Embryonic facial prominence (tissue), 1 donor: ENCODE data around the gene TBX21.

Source experiments
- DNase-seq: peaks from one replicate; pipeline ENCODE4 v3.0.0-alpha.2; 2016; ENCODE audit errors: extremely low spot score

The TBX21 gene

DNA sequence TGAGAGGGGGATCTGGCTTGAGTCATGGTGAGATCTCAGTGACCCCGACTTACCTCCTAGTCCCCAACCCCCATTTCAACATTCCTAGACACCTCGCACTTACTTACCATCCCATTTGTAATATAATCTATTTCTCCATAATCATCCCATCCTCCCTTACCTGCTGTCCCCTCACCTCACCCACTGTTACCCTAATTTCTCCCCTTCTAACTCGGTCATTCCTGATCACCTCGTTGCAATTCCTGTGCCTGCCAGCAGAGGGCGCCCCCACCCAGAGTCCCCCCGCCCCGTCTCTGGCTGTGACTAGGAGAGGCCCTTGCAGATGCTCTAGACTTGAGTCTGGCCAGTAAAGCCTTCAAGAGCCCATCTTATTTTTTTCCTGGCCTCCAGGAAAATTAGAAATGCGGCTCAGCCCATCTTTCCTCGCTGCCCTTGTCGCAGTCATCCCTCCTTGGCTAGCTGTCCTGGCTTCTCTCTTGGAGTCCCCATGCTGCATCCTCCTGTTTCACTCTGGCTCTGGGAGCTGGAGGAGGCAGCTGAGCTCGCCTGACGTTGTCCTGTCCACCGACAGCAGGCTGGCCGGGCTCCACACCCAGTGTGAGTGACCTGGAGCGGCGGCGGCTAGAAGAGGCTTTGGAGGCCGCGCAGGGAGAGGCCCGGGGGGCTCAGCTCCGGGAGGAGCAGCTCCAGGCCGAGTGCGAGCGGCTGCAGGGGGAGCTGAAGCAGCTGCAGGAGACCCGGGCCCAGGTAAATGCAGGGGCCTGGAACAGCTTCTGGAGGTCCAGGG, 34.1 kb upstream of the TBX21 start:
- DNase-seq: no peak

DNA sequence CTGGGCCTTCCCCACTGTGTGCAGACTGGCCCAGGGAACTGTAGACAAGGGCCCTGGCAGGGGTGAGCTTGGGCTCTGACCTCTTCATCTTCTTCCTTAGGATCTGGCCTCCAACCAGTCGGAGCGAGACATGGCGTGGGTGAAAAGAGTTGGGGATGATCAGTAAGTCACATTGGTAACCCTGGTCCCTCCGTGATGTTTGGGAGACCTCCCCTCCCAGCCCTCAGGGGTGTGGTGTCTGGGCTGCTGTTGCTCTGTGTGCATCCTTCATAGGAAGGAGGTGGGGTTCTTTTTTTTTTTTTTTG, 33.5 kb upstream of the TBX21 start:
- no peak for DNase-seq

DNA sequence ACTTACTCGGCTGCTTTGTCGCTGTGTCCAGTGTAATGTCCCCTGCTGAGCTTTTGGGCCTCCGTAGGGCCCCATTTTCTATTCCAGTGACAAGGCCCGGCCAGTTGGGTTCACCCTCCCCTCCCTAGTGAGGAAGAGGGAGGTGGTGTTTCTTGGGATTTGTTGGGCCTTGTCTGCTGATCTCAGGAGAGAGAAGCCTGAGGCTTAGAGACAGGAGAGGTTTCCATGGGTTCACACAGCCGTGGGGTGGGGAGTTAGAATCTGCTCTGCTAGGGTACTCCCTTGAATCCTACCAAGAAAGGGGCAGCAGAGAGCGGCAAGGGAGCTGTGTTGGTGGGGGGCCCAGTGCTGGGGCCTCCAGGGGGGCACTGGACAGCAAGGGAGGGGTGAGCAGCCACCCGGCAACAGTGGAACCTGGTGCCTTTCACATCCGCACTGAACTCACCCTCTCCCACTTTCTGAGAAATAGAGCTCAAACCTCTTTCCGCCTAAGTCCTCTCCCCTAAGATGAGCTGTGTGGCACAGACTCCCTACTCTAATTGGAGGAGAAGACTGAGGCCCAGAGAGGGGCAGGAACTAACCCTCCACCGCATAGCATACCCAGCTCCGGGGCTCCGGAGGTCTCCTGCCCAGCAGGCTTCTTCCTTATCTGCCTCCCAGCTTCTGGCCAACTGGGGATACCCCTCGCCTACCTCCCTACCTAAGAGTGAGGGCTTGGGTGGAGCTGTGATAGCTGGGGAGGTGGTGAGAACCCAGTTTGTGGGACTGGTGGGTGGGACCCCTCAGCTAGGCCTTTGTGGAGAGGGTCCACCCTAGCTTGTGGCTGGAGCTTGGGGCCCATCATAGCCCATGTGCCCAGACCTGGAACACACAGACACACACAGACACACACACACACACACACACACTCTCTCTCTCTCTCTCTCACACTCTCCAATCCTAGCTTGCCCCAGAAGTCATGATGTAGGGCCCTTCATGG, 32.3 kb upstream of the TBX21 start:
- no peak for DNase-seq

DNA sequence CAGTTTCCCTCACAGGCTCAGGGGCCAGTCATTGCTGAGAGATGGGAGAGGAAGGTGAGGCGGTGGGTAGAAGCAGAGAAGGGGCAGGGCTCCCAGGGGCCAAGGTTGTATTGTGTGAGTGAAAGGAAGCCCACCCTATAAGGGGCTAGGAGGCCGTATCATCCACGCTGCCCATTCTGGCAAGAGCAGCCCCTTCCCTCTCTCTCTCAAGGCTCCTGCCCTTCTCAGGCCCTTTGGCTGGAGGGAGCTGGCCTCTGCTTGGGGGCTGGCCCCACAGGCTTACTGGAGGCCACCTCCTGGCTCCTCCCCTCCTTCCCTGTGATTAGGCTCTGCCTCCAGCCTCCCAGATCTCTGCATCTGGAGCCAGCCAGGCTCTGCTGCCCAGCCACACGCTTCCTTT, 31.4 kb upstream of the TBX21 start:
- no peak for DNase-seq

DNA sequence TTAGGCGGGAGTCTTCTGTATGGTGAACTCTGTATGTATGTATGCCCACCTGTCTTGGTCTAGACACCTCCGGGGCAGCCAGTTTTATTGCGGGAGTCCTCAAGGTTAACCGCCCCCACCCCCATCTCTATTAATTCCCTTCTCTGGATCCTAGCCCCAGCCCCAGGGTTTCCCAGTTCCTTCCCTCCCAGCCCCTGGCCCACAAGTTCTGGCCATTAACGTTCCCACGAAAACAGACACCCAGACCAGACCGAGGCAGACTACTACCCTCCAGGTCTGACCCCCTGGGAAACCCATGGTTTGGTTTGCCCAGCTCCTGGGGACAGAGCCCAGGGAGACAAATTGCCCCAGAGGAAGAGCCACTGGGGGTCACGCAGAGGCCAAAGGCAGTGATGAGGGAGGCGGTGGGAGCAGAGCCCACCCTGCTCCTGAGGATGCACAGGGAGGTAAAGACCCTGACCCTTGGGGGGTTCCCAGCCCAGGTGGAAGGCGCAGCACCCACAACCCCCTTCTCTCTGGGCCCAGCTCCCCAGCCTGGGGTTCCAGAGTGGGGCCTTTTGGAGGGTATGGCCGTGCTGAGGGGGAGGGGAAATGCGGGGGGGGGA, 30.5 kb upstream of the TBX21 start:
- DNase-seq: no peak

DNA sequence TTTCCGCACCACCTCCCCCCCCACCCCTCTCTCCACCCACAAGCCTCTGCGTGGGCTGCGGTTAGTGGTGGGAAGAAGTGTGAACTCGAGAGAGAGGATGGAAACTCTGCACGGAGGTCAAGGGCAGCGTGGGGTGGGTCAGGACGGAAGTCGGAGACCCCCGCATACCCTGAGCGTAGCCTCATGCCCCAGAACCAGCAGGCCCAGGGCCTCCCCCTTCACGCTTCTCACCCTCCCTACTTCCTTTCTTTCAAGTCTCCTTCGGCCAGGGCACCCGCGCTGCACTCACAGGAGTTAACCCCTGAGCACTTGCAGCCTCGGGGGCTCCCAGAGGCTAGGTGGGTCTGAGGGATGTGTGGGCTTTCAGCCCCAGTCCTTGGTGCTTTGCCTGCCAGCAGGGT, 29.8 kb upstream of the TBX21 start:
- DNase-seq: no peak

DNA sequence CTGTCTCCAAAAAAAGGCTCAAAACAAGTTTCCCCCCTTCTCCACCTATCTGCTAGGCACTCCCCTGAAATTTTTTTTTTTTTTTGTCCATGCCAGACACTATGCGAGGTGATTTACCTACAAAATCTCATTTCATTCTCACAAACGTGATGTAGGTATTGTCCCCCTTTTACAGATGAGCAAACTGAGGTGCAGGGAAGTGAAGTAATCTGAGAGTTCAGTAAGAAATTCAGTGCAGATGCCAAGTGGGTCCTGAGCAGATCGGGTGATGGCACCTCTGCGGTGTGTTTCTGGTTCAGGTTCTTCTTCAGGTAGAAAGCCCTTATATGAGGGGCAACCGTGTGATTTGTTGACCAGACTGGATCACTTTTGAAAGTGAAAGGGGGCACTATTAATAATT, 29.4 kb upstream of the TBX21 start:
- no peak for DNase-seq

DNA sequence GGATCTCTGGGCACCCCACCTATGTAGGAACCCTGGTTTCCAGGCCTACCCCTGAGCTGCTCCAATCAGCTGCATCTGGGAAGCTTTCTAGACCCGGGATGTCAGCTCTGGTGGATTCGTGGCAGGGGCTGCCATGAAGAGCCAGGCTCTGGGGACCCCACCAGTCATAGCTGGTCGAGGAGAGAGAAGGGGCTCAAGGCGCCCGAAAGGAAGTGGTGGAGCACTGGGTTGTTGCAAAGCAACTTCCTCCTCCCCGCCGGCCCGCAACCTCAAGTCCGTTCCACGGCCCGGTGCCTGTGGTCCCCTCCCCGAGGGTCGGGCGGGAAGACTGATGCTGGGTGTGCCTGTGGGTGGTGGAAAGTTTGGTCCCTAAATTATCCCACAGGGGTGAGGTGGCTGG, 28.9 kb upstream of the TBX21 start:
- no peak for DNase-seq

DNA sequence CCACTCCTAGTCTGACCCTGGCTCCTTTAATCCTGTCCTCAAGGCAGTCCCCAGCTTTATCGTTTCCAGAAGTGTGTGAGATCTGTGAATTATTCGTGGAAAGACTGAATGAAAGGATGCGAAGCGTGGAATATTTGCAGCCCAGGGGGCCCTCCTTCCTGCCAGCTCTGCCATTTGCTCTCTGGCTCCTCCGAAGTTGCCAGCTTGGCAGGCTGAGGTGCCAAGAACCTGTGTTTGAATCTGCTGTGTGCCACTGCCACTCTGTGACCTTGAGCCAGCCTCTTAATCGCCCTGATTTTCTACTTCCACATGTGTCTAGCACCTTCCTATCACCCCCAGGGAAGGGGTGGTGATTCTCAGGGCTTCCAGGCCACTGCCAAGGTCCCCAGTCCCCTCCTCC, 28.3 kb upstream of the TBX21 start:
- DNase-seq: no peak

DNA sequence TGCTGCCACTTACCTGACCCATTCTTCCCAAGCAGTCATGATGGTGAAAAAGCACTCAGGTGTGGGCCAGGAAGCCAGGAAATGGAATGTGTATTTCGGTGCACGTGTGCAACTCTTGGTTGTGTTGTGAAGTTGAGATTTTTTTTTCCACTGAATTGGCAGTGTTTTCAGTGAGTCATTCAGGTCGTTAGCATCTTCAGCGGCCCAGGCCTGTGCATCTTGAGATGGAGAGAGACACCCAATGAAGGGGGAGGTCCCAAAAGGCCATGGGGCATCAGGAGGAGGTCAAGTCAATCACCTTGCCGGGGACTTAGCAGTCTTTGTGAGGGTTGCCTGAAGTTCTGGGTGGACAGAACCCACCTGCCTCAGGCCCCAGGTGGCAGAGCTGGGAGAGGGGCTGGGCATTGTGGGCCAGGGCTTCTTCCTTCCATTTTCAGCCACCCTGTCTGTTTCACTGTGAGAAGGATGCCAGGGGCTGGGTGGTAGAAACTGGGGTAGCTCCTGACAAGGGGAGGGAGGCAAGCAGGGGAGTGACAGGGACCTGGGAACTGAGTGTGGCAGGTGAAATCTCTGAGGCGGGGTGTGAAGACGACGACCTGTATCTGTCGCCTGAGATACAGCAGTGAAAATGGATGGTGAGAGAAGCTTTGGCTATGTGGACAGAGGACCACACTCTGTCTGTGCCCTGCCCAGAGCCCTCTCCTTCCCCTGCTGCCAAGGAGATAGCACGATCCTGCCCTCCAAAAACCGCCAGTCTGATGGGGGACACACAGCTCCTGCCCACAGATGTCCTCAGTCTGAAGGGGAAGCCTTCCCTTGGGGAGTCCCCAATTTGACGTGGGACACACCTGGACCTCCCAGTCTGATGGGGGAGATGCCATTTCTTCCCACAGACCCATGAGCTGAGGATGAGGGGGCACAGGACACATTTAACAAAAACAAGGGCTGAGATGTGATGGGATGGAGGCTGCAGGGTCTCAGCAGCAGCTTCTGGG, 27.2 kb upstream of the TBX21 start:
- no peak for DNase-seq

DNA sequence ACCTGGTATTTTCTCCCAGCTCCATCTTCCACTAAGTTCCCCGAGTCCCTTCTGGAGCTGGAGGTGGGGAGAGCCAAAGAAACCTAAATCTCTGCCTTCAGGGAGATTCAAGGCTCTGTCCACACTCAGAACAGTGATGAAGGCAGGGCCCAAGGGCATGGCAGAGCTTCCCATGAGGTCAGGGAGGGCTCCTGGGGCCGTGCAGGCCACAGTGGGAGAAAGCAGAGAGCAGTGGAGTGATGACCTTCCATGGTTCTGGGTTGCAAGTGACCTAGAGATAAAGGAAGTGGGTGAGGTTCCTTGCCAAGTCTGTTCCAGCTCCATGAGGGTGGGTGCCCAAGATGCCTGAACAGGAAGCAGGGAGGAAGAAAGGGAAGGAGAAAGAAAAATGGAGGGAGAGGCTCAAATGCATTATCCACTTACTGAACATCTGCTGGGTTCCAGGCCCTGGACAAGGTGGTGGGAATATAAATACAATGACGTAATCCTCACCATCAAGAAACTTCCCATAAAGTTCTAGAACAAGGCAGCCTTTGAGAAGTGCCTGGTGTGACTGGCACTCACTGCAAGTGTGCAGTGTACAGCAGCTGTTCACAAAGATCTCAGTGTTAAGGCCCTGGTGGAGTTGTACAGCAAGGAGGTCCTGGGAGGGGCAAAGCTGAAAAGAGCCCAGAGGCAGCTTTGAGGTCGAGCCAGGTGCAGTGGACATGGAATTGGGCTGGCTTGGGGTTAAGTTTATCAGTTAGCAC, 25.8 kb upstream of the TBX21 start:
- DNase-seq: no peak

DNA sequence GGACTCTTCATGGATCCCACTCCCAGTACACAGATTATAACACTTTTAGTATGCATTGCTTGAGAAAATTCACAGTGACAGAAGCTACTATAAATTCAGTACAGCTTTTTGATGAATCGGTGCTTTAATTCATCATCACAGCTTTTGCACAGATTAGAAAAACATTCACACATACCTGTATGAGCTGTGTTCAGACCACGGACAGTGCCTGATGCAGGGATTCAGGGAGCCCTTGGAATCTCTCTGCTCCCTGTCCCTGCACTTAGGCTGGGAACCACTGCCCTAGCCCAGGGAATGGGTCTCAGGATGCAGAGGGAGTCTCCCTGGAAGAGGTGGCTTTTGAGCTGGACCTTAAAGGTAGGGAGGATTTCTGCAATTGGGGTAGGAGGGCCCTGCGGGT, 25.2 kb upstream of the TBX21 start:
- DNase-seq: no peak

DNA sequence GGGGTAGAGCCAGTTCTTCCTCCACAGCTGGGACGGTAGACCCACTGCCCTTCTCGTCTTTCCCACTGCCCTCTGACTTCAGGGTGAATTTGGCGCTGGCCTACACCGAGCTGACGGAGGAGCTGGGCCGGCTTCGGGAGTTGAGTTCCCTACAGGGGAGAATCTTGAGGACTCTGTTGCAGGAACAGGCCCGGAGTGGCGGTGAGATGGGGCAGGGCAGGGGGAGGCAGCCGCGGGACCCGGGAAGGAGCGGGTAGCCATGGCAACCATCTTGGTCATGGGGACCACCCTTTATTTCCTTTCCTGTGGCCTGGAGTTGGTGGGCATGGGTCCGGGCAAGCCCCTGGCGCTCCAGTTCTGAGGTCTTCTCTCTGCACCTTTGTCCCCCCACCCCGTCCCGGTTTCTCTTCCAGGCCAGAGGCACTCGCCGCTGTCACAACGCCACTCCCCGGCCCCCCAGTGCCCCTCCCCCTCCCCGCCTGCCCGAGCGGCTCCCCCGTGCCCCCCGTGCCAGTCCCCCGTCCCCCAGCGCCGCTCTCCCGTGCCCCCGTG, 24.6 kb upstream of the TBX21 start:
- no peak for DNase-seq

DNA sequence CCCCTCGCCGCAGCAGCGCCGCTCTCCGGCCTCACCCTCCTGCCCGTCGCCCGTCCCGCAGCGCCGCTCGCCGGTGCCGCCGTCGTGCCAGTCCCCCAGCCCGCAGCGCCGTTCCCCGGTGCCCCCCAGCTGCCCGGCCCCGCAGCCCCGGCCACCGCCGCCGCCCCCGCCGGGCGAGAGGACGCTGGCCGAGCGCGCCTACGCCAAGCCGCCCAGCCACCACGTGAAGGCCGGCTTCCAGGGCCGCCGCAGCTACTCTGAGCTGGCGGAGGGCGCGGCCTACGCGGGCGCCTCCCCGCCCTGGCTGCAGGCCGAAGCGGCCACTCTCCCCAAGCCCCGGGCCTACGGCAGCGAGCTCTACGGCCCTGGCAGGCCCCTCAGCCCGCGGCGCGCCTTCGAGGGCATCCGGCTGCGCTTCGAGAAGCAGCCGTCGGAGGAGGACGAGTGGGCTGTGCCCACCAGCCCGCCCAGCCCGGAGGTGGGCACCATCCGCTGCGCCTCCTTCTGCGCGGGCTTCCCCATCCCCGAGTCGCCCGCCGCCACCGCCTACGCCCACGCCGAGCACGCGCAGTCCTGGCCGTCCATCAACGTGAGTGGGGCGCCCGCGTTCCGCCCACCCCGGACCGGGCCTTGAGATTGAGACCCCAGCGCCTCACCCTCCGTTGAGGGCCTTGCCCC, 24.0 kb upstream of the TBX21 start:
- no peak for DNase-seq

DNA sequence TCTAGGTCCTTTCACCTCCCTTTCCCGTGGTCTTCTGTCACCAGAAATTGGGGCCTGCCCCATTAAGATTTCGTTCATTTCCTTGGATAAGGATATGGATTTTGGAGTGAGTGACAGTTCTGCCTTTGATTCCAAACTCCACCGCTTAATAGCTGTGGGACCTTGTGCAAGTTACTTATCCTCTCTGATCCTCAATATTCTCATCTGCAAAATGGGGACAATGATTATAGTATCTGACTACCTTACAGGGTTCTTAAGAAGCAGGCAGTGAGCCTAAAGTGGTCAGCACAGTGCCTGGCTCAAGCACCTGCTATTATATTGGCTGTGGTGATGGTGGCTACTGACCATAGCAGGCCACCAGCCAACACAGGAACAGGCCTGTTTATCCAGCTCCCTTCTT, 23.4 kb upstream of the TBX21 start:
- DNase-seq: no peak

DNA sequence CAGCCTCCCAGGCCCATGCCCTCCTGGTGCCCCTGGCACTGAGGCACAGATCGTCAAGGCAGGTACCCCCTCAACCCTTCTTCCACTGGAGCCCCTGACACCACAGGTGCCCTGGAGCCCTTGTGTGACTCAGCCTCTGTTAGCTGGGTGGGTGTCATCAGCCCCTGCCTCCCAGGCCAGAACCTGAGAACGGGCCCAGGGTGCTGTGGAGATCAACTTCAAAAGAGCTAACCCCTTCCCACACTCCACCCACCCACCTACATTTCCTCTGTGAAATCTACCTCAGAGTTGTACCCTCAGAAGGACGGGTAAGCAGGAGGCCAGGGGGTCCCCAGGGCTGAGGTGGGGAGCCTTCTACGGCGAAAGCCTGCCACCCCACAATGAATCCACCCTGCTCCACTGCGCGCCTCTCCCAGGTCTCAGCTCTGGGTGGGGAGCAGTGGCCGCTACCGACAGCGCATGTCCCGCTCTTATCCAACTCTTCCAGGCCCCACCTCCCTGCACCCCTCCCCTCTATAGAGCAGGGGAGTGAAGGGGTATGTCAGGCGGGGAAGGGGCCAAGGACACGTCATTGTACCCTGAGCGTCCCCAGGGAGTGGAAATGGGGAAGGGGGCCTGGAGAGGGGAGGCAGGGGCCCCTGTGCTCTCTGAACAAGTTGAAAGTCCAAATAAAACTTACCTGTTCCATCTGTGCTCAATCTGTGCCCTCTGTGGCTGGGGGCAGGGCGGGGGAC, 21.5 kb upstream of the TBX21 start:
- no peak for DNase-seq

DNA sequence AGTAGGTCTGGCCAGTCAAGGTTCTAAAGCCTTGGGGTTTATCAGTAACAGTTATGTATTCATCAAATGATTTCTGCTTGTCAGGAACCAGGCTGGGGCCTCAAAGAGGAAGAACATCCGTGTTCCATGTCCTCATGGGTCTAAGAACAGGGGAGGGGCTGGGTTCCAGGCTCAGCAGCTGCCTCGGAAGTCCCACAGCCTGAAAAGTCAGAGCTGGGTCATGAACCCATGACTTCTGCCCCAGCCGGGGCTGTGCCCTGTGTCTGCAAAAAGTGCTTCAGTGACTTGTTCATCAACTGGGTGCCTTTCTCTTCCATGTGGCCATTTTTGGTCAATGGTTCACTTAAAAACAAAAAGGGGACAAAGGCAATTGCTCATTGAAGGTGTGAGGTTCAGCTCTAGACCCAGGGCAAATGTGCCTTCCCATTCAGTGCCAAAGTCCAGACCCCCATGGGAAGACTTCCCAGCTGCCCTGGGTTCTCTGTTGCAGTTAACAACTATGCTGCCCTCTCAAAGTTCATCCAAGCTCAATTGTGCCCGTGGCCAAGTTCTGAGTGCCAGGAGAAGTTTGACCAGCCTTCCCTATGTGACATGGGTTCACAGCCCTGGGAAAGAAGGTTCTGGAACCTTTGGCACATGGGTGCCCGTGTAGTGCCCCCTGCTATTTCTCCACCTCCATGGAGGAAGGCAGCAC, 20.6 kb upstream of the TBX21 start:
- no peak for DNase-seq

DNA sequence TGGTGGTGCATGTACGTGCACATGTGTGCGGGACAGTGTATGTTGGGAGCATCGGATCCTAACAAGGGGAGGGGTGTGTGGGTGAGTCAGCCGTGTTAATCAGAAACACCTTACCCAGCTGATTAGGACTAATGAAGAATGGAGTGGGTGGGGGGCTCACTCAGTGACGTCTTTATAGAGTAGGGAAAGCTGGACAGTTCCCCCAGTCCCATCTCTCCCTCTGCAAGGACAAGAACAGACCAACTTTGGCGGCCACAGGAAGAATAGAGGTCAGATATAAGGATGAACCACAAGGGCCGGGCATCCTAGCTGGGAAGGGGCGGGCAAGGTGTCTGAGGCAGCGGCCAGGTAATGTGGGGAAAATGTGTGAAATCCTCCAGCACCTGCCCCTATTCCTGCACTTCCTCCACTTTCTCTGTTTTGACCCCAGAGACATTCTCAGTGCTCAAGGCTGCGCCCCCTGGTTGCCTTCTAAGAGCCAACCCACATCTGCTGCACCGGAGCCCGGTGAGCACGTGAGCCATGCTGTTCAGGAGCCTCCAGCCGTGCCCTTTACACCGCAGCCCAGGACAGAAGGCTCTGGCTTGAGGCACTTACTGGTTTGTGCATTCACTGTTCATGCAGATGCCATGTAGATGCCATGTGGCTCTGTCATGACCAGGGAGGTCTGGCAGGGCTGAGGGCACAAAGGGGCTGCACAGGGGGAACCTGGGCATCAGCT, 18.9 kb upstream of the TBX21 start:
- DNase-seq: no peak
